ENCODE results near the gene ARCN1. TPM values are rescaled to one million over a fixed set of nuclear protein-coding genes. Genes with fewer than 3 reads are reported as not detected.

The ARCN1 gene
- total RNA-seq, 1 donor from 2014 or later: 140 TPM

DNA sequence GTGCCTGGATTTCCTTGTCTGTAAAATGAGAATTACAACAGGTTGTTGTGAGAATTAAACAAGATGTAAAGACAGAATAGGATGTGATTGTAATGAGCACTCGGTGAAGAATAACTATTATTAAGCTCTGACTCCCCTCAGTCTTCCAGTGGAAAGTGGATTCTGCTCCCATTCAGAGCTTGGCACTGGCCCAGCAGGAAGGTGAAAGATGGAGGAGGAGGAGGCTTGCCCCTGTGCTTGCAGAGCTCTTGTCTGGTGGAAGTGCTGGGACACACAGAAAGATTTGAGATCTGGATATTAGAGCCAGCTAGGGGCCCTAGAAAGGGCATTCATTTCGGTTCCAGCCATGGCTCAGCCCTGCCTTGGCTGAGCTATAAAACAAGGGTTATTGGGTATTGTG is 63.4 kb downstream of the ARCN1 start:
- H3K36me3 Mint-ChIP-seq: peaks cover 20% of the 10 kb centered on the region
- DNase-seq (ENCODE audit: low spot score in 2 of 2, unreplicated experiment in 2 of 2): no peak
- H3K4me1 Mint-ChIP-seq: peaks cover 30% of the 10 kb centered on the region
- H3K4me3 Mint-ChIP-seq: peak overlapping the region; percentile 59
- TF ChIP-seq, protein P1, sequence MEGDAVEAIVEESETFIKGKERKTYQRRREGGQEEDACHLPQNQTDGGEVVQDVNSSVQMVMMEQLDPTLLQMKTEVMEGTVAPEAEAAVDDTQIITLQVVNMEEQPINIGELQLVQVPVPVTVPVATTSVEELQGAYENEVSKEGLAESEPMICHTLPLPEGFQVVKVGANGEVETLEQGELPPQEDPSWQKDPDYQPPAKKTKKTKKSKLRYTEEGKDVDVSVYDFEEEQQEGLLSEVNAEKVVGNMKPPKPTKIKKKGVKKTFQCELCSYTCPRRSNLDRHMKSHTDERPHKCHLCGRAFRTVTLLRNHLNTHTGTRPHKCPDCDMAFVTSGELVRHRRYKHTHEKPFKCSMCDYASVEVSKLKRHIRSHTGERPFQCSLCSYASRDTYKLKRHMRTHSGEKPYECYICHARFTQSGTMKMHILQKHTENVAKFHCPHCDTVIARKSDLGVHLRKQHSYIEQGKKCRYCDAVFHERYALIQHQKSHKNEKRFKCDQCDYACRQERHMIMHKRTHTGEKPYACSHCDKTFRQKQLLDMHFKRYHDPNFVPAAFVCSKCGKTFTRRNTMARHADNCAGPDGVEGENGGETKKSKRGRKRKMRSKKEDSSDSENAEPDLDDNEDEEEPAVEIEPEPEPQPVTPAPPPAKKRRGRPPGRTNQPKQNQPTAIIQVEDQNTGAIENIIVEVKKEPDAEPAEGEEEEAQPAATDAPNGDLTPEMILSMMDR (IDR thresholded peaks at IDR 0.05; ENCODE audit: unreplicated experiment): no peak
- H3K27me3 Mint-ChIP-seq (ENCODE audit: low read depth): no peaks in the 10 kb centered on the region
- peak overlapping the region; percentile 89 for H3K27ac Mint-ChIP-seq
- no peaks in the 10 kb centered on the region for H3K9me3 Mint-ChIP-seq

DNA sequence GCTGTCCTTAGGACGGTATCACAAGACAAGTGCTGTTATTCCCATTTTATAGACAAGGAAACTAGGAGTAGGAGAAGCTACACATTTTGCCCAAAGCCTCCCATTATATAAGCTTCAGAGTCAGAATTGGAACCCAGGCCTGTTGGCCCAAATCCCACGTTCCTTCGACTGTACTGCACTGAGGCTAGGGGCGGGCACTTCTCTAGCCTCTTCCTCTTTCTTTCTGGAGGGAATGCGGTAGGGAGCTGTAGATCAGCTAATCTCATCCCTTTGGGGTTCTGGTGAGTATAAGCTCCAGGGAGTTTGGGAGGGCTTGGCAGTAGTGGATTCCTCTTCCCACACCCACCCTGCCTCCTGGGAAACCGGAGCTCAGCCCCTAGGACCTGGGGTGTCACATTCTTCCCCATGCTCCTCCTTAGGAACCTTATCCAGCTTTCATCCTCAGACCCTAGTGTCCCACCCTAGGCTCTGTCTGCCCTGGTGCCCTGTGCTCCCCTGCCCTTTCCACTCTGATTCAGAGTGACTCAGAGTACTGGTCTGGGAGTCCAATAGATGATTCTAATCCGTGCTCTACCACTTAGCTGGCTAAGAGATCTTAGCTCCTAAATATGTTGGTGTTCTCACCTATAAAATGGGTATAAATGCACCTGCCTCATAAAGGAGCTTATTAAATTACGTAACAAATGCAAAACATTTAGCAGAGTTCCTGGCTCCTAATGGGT is 64.5 kb downstream of the ARCN1 start:
- DNase-seq (ENCODE audit: low spot score in 2 of 2, unreplicated experiment in 2 of 2): no peak
- no peak overlapping the region for H3K27ac Mint-ChIP-seq
- peaks cover 34% of the 10 kb centered on the region for H3K4me1 Mint-ChIP-seq
- H3K4me3 Mint-ChIP-seq: no peak overlapping the region
- H3K9me3 Mint-ChIP-seq: no peaks in the 10 kb centered on the region
- peaks cover 20% of the 10 kb centered on the region for H3K36me3 Mint-ChIP-seq
- TF ChIP-seq, protein P1 (IDR thresholded peaks at IDR 0.05; ENCODE audit: unreplicated experiment): no peak
- no peaks in the 10 kb centered on the region for H3K27me3 Mint-ChIP-seq (ENCODE audit: low read depth)

DNA sequence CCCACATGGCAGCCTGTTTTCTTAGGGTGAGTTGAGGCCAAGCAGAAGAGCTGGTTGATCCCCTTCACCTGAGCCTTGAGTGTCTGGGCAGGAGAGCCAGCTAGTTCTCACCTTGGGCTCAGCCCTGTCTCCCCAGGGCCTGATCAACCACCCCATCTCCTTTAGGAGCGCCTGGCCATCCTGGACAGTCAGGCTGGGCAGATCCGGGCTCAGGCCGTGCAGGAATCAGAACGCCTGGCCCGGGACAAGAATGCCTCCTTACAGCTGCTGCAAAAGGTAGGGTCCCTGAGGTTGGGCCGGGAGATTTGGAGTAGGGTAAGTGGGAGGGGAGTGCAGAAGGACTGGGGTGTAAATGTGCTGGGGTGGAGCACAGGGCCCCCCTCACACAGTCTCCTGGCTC is 66.5 kb downstream of the ARCN1 start:
- H3K36me3 Mint-ChIP-seq: peaks cover 15% of the 10 kb centered on the region
- no peak for DNase-seq (ENCODE audit: low spot score in 2 of 2, unreplicated experiment in 2 of 2)
- no peaks in the 10 kb centered on the region for H3K27me3 Mint-ChIP-seq (ENCODE audit: low read depth)
- no peak overlapping the region for H3K27ac Mint-ChIP-seq
- TF ChIP-seq, protein P1 (IDR thresholded peaks at IDR 0.05; ENCODE audit: unreplicated experiment): no peak
- H3K4me3 Mint-ChIP-seq: no peak overlapping the region
- no peaks in the 10 kb centered on the region for H3K9me3 Mint-ChIP-seq
- H3K4me1 Mint-ChIP-seq: peaks cover 36% of the 10 kb centered on the region

- no peaks in the 10 kb centered on the region for H3K27me3 Mint-ChIP-seq (ENCODE audit: low read depth)
- peaks cover 26% of the 10 kb centered on the region for H3K4me1 Mint-ChIP-seq
- peaks cover 20% of the 10 kb centered on the region for H3K36me3 Mint-ChIP-seq
- no peak for DNase-seq (ENCODE audit: low spot score in 2 of 2, unreplicated experiment in 2 of 2)
- H3K9me3 Mint-ChIP-seq: no peaks in the 10 kb centered on the region
- H3K4me3 Mint-ChIP-seq: no peak overlapping the region
- TF ChIP-seq, protein P1 (IDR thresholded peaks at IDR 0.05; ENCODE audit: unreplicated experiment): no peak
- H3K27ac Mint-ChIP-seq: no peak overlapping the region
Measured at GRCh38 chr11:118639899-118640298, 67.7 kb downstream of the ARCN1 start.

DNA sequence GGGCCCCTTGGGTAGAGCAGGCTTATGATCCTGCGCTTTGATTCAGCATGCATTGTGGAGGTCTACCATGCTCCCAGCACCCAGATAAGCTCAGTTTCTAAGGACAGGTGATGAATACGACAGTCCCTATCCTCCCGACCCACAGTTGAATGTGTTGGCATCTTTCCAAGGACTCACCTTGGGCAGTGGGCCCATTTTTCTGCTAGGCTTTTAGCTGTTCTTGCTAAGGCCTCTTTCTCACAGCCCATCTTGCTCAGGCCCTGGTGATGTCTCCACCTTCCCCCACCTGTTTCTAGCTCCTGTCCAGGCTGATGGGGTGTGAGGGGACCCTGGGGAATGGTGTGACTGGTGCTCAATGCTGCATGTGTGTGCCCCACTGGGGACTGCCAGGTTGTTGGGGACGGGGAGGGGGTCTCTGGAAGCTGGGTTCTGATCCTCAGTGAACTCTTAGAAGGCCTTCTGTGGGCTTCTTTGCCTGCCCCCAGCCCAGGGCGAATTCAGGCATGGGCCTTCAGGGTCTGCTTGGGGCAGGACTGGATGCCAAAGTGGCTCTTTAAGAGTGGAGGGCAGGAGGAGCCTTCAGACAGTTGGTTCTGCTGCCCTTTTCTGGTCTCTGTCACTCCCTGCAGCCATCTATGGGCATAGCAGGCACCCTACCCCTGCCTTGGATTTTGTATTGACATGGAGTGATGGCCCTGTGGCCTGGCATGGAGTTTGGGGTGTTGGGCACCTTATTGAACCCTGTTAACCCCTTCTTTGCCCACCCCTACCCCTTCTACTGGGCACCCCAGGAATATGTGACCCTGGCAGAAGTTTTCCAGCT is 68.3 kb downstream of the ARCN1 start:
- peak overlapping the region; percentile 25 for H3K27ac Mint-ChIP-seq
- H3K4me3 Mint-ChIP-seq: no peak overlapping the region

More for the DNA sequence above, 68.3 kb downstream of the ARCN1 start:
- Mint-ChIP-seq H3K27me3 (ENCODE audit: low read depth) (no peaks in the 10 kb centered on the region), H3K4me1 (peaks cover 20% of the 10 kb centered on the region), H3K36me3 (peaks cover 25% of the 10 kb centered on the region), H3K9me3 (no peaks in the 10 kb centered on the region)
- DNase-seq (ENCODE audit: low spot score in 2 of 2, unreplicated experiment in 2 of 2): no peak
- TF ChIP-seq, protein P1 (IDR thresholded peaks at IDR 0.05; ENCODE audit: unreplicated experiment): no peak
